WTC11 (cell line): Measurements from ENCODE around the gene CD22. TPM values are rescaled to one million over a fixed set of nuclear protein-coding genes. Genes with fewer than 3 reads are reported as not detected.

Source experiments
- ATAC-seq: fragments of 200-7000 bp; cut with Tn5 transposase; 2 replicates; pipeline ENCODE4 v1.10.0; 2021; ENCODE audit warnings: mild to moderate bottlenecking, moderate library complexity
- CTCF ChIA-PET: fragments of 300-600 bp; sonication (Branson Sonifier 250); formaldehyde crosslinking; loops from one replicate; lab custom pipeline; 2021; ENCODE audit warnings: antibody characterized with exemption; lab: Charles Lee
- POLR2A ChIA-PET: fragments of 350-600 bp; sonication (Branson Sonifier 250); formaldehyde crosslinking; loops from one replicate; lab custom pipeline; 2021; ENCODE audit warnings: antibody characterized with exemption; lab: Charles Lee
- DNase-seq: peaks from one replicate; pipeline ENCODE4 v3.0.0; 2021; ENCODE audit warnings: low spot score
- H3K27ac Mint-ChIP-seq: 2 replicates; pipeline ENCODE4 v1.8.0; 2021; ENCODE audit warnings: mixed read lengths
- H3K27me3 Mint-ChIP-seq: 2 replicates; pipeline ENCODE4 v1.8.0; 2021; ENCODE audit warnings: low read depth, mild to moderate bottlenecking, moderate library complexity, mixed read lengths
- H3K36me3 Mint-ChIP-seq: 2 replicates; pipeline ENCODE4 v1.8.0; 2021; ENCODE audit warnings: mixed read lengths
- H3K4me1 Mint-ChIP-seq: 2 replicates; pipeline ENCODE4 v1.8.0; 2022; ENCODE audit warnings: mixed read lengths
- H3K4me3 Mint-ChIP-seq: 2 replicates; pipeline ENCODE4 v1.8.0; 2021; ENCODE audit warnings: mild to moderate bottlenecking, moderate library complexity, mixed read lengths
- H3K9me3 Mint-ChIP-seq: 2 replicates; pipeline ENCODE4 v1.8.0; 2021; ENCODE audit warnings: mixed read lengths
- AFF4 ChIP-seq: sonication (generic); formaldehyde crosslinking; IDR thresholded peaks from 2 replicates; pipeline ENCODE4 v1.8.1; 2023; ENCODE audit warnings: mild to moderate bottlenecking, missing genetic modification reagents, borderline replicate concordance
- ATF3 ChIP-seq: sonication (generic); formaldehyde crosslinking; conservative IDR thresholded peaks from 2 replicates; pipeline ENCODE4 v1.8.1; 2022; ENCODE audit warnings: mild to moderate bottlenecking, missing genetic modification reagents
- CBFB ChIP-seq: sonication (generic); formaldehyde crosslinking; IDR thresholded peaks from 2 replicates; pipeline ENCODE4 v1.8.1; 2022; ENCODE audit warnings: mild to moderate bottlenecking, low read depth, missing genetic modification reagents
- ELF4 ChIP-seq: sonication (generic); formaldehyde crosslinking; IDR thresholded peaks from 2 replicates; pipeline ENCODE4 v1.8.1; 2022; ENCODE audit warnings: low read depth, mild to moderate bottlenecking, moderate library complexity, missing genetic modification reagents
- ETV6 ChIP-seq: sonication (generic); formaldehyde crosslinking; IDR thresholded peaks from 2 replicates; pipeline ENCODE4 v1.8.1; 2022; ENCODE audit warnings: mild to moderate bottlenecking, missing genetic modification reagents
- FOXJ3 ChIP-seq: sonication (generic); formaldehyde crosslinking; IDR thresholded peaks from 2 replicates; pipeline ENCODE4 v1.9.0; 2021; ENCODE audit warnings: missing genetic modification reagents, mild to moderate bottlenecking, borderline replicate concordance
- GRHL2 ChIP-seq: fragments of 250-450 bp; sonication (Bioruptor Pico); IDR thresholded peaks from 2 replicates; pipeline ENCODE4 v1.8.0; 2022; ENCODE audit warnings: mild to moderate bottlenecking, moderate library complexity; ENCODE audit not compliant: insufficient replicate concordance, severe bottlenecking
- GTF2I ChIP-seq: fragments of 250-450 bp; sonication (Bioruptor Pico); conservative IDR thresholded peaks from 2 replicates; pipeline ENCODE4 v1.4.0; 2021; ENCODE audit warnings: mild to moderate bottlenecking
- JAZF1 ChIP-seq: fragments of 250-450 bp; sonication (Bioruptor Pico); IDR thresholded peaks from 2 replicates; pipeline ENCODE4 v1.9.0; 2021; ENCODE audit warnings: moderate library complexity, mild to moderate bottlenecking, inconsistent platforms
- MLX ChIP-seq: sonication (generic); formaldehyde crosslinking; IDR thresholded peaks from 2 replicates; pipeline ENCODE4 v1.8.1; 2023; ENCODE audit warnings: mild to moderate bottlenecking, missing genetic modification reagents, moderate library complexity
- NFYB ChIP-seq: sonication (generic); formaldehyde crosslinking; conservative IDR thresholded peaks from 2 replicates; pipeline ENCODE4 v1.8.0; 2022; ENCODE audit warnings: low read depth, missing genetic modification reagents
- PRRX2 ChIP-seq: fragments of 250-450 bp; sonication (Bioruptor Pico); IDR thresholded peaks from 2 replicates; pipeline ENCODE4 v1.8.0; 2021; ENCODE audit warnings: mild to moderate bottlenecking
- SP1 ChIP-seq: sonication (generic); formaldehyde crosslinking; conservative IDR thresholded peaks from 2 replicates; pipeline ENCODE4 v1.8.1; 2022; ENCODE audit warnings: missing genetic modification reagents
- STAT6 ChIP-seq: sonication (generic); formaldehyde crosslinking; conservative IDR thresholded peaks from 2 replicates; pipeline ENCODE4 v1.8.1; 2023; ENCODE audit warnings: mild to moderate bottlenecking, low read depth, missing genetic modification reagents, moderate library complexity
- TCF7 ChIP-seq: sonication (generic); formaldehyde crosslinking; IDR thresholded peaks from 2 replicates; pipeline ENCODE4 v1.8.0; 2022; ENCODE audit warnings: mild to moderate bottlenecking, low read depth, missing genetic modification reagents, moderate library complexity
- TP53 ChIP-seq: sonication (generic); formaldehyde crosslinking; IDR thresholded peaks from 2 replicates; pipeline ENCODE4 v1.8.1; 2023; ENCODE audit warnings: mild to moderate bottlenecking, missing genetic modification reagents
- USF1 ChIP-seq: sonication (generic); formaldehyde crosslinking; IDR thresholded peaks from 2 replicates; pipeline ENCODE4 v1.8.0; 2022; ENCODE audit warnings: mild to moderate bottlenecking, missing genetic modification reagents
- ZNF121 ChIP-seq: sonication (generic); formaldehyde crosslinking; IDR thresholded peaks from 2 replicates; pipeline ENCODE4 v1.8.0; 2023; ENCODE audit warnings: missing genetic modification reagents
- total RNA-seq: library from RNA; stranded (reverse); gene quantifications from 3 replicates; pipeline ENCODE4 v1.2.3, GENCODE V29; 2021

CD22 gene
- total RNA-seq, 1 experiment from 2014 or later = 0.28 TPM

- TF ChIP-seq TP53 (CRISPR knock-in tag) (no peak), STAT6 (no peak), ATF3 (no peak), NFYB (CRISPR knock-in tag) (no peak), PRRX2 (CRISPR knock-in tag) (no peak), MLX (CRISPR knock-in tag) (no peak), JAZF1 (CRISPR knock-in tag) (no peak), ETV6 (CRISPR knock-in tag) (no peak)
- ATAC-seq (no peak), DNase-seq (no peak)
- ChIA-PET POLR2A (no interaction called here), CTCF (no interaction called here)
- H3K9me3 Mint-ChIP-seq = no peaks in the 10 kb centered on the region
- no peaks in the 10 kb centered on the region; the same call in 1 of the 2 replicates for H3K27me3 Mint-ChIP-seq
- peak overlapping the region; percentile 16; the same call in 1 of the 2 replicates for H3K27ac Mint-ChIP-seq
- peaks cover 14% of the 10 kb centered on the region for H3K4me1 Mint-ChIP-seq
- H3K4me3 Mint-ChIP-seq = no peak overlapping the region
- no peaks in the 10 kb centered on the region for H3K36me3 Mint-ChIP-seq
Observed at GRCh38 chr19:35292421-35293362, 36.3 kb upstream of the CD22 start.

GRCh38 chr19:35293363-35293739 is 35.6 kb upstream of the CD22 start:
- ChIA-PET CTCF (interaction anchor here (1.0 kb wide), 1 partner anchor 59 kb away, joined by 3 read pairs; no protein-coding TSS in a partner anchor), POLR2A (no interaction called here)
- no peaks in the 10 kb centered on the region for H3K9me3 Mint-ChIP-seq
- TF ChIP-seq JAZF1 (CRISPR knock-in tag) (no peak), USF1 (CRISPR knock-in tag) (no peak), AFF4 (no peak), GTF2I (CRISPR knock-in tag) (no peak), FOXJ3 (CRISPR knock-in tag) (no peak), ZNF121 (CRISPR knock-in tag) (no peak), ELF4 (CRISPR knock-in tag) (no peak), CBFB (no peak), TCF7 (CRISPR knock-in tag) (no peak), GRHL2 (CRISPR knock-in tag) (no peak), SP1 (no peak)
- peaks cover 14% of the 10 kb centered on the region for H3K4me1 Mint-ChIP-seq
- no peaks in the 10 kb centered on the region for H3K36me3 Mint-ChIP-seq
- DNase-seq = no peak
- H3K27me3 Mint-ChIP-seq = no peaks in the 10 kb centered on the region; the same call in 1 of the 2 replicates
- H3K27ac Mint-ChIP-seq = no peak overlapping the region
- H3K4me3 Mint-ChIP-seq = no peak overlapping the region
- no peak for ATAC-seq
